ENCODE results near the gene PRXL2A.
"Not testable (repeated sequence)": the region's sequence is repeated elsewhere in the genome, so short reads cannot be mapped to it uniquely, and the experiment has no call there.

PRXL2A gene

GRCh38 chr10:80468806-80469421, 60.6 kb downstream of the PRXL2A start:
- Histone ChIP-seq H3K9ac (ENCODE audit: low read length) (no peak overlapping the region), H3K36me3 (ENCODE audit: control insufficient read depth, insufficient read depth, low read length) (peaks cover 2% of the 10 kb centered on the region), H3K4me1 (ENCODE audit: control insufficient read depth, insufficient read depth, low read length) (peaks cover 16% of the 10 kb centered on the region), H3K27ac (ENCODE audit: low read depth, low read length) (no peak overlapping the region), H3K4me3 (ENCODE audit: low read length) (no peak overlapping the region), H3K27me3 (ENCODE audit: control insufficient read depth, insufficient read depth, low read length) (no peaks in the 10 kb centered on the region)

DNA sequence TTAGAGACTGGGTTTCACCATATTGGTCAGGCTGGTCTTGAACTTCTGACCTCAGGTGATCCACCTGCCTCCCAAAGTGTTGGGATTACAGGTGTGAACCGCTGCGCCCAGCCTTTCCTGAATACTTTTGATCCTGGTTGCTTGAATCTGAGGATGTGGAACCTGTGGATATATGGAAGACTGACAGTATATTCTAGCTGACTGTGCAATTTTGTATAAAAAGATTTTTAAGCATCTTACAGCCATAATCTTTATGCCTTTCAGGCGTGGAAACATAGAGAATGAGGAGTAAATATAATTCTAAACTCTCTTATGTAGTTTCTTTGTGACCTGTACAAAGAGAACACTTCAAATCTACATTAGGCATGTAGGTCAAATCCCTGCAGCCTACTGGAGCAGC, 61.9 kb downstream of the PRXL2A start:
- Histone ChIP-seq H3K27ac (ENCODE audit: low read depth, low read length) (no peak overlapping the region), H3K9ac (ENCODE audit: low read length) (no peak overlapping the region), H3K4me3 (ENCODE audit: low read length) (no peak overlapping the region), H3K4me1 (ENCODE audit: control insufficient read depth, insufficient read depth, low read length) (peaks cover 3% of the 10 kb centered on the region), H3K36me3 (ENCODE audit: control insufficient read depth, insufficient read depth, low read length) (peaks cover 2% of the 10 kb centered on the region), H3K27me3 (ENCODE audit: control insufficient read depth, insufficient read depth, low read length) (no peaks in the 10 kb centered on the region)

- Histone ChIP-seq H3K9ac (ENCODE audit: low read length) (no peak overlapping the region), H3K27ac (ENCODE audit: low read depth, low read length) (no peak overlapping the region), H3K4me1 (ENCODE audit: control insufficient read depth, insufficient read depth, low read length) (no peaks in the 10 kb centered on the region), H3K4me3 (ENCODE audit: low read length) (no peak overlapping the region), H3K36me3 (ENCODE audit: control insufficient read depth, insufficient read depth, low read length) (peaks cover 2% of the 10 kb centered on the region), H3K27me3 (ENCODE audit: control insufficient read depth, insufficient read depth, low read length) (no peaks in the 10 kb centered on the region)
These were observed 62.6 kb downstream of the PRXL2A start for GRCh38 chr10:80471001-80471400.

DNA sequence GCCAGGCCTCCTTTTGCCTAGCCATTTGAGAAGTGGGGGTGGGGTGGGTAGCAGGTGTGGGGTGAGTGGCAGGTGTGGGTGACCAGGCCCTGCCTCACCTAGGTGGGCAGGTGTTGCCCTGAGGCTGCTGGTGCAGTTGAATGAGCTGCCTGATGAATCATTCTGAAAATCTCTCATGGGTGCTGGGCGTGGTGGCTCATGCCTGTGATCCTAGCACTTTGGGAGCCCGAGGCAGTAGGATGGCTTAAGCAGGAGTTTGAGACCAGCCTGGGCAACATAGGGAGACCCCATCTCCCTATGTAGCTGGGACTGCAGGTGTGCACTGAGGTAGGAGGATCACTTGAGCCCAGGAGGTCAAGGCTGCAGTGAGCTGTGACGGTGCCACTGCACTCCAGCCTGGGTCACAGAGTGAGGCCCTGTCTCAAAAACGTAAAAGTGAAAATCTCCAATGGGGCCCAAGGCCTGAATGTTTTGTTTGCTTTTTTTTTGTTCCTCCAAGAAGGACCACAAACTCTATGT, 63.4 kb downstream of the PRXL2A start:
- Histone ChIP-seq H3K4me3 (ENCODE audit: low read length) (no peak overlapping the region), H3K27me3 (ENCODE audit: control insufficient read depth, insufficient read depth, low read length) (no peaks in the 10 kb centered on the region), H3K36me3 (ENCODE audit: control insufficient read depth, insufficient read depth, low read length) (peaks cover 2% of the 10 kb centered on the region), H3K27ac (ENCODE audit: low read depth, low read length) (no peak overlapping the region), H3K4me1 (ENCODE audit: control insufficient read depth, insufficient read depth, low read length) (no peaks in the 10 kb centered on the region), H3K9ac (ENCODE audit: low read length) (no peak overlapping the region)

- Histone ChIP-seq H3K4me3 (ENCODE audit: low read length) (no peak overlapping the region), H3K27ac (ENCODE audit: low read depth, low read length) (no peak overlapping the region), H3K9ac (ENCODE audit: low read length) (no peak overlapping the region), H3K27me3 (ENCODE audit: control insufficient read depth, insufficient read depth, low read length) (no peaks in the 10 kb centered on the region), H3K36me3 (ENCODE audit: control insufficient read depth, insufficient read depth, low read length) (peaks cover 2% of the 10 kb centered on the region), H3K4me1 (ENCODE audit: control insufficient read depth, insufficient read depth, low read length) (no peaks in the 10 kb centered on the region)
These were observed 64.1 kb downstream of the PRXL2A start for GRCh38 chr10:80472234-80473095.

- Histone ChIP-seq H3K36me3 (ENCODE audit: control insufficient read depth, insufficient read depth, low read length) (peaks cover 5% of the 10 kb centered on the region), H3K4me3 (ENCODE audit: low read length) (no peak overlapping the region), H3K9ac (ENCODE audit: low read length) (no peak overlapping the region), H3K4me1 (ENCODE audit: control insufficient read depth, insufficient read depth, low read length) (no peaks in the 10 kb centered on the region), H3K27me3 (ENCODE audit: control insufficient read depth, insufficient read depth, low read length) (no peaks in the 10 kb centered on the region), H3K27ac (ENCODE audit: low read depth, low read length) (no peak overlapping the region)
These were observed 64.8 kb downstream of the PRXL2A start for GRCh38 chr10:80473096-80473657.

DNA sequence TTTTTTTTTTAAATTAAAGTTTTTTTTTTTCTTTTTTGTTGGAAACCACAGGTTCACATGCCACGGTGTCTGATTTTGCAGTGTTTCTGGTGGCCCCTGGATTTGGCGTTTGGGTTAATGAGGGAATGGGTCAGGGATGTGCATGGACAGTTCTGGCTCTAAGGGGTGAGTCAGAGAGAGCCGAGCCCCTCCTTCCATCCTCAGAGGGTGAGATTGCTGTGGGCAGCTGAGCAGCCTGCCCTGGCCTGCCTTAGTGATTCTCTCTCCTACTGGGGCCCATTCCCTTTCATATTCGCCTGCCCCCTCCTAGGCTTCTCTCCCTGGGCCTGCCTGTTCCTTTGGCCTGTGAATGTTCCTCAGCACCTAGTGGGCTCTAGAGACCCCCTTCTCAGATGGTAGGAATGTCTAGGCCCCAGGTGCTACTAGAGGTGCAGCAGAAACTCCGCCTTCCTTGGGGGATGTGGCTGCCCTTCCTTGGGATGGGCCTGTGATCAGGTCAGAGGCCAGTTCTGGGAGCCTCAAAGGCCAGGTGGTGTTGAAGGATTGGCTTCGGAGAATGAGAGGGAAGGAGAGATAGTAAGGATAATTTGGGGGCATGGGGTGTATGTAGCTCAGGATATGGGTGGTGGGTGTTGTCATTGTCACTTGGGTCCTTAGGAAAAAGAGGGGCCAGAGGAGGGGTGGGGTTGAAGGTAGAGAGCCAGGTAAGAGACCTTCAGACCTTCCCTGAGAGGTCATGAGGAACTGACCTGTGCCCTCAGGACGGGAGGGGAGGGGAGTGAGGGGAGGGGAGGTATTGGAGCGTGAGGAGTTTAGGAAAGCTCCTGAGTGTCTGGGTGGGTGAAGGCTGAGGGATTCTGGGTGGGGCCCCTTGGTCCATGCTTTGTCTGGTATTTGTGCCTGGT, 65.6 kb downstream of the PRXL2A start:
- H3K4me1 ChIP-seq (ENCODE audit: control insufficient read depth, insufficient read depth, low read length): no peaks in the 10 kb centered on the region
- H3K27me3 ChIP-seq (ENCODE audit: control insufficient read depth, insufficient read depth, low read length): no peaks in the 10 kb centered on the region
- no peak overlapping the region for H3K4me3 ChIP-seq (ENCODE audit: low read length)
- no peak overlapping the region for H3K9ac ChIP-seq (ENCODE audit: low read length)
- no peak overlapping the region for H3K27ac ChIP-seq (ENCODE audit: low read depth, low read length)
- peaks cover 5% of the 10 kb centered on the region for H3K36me3 ChIP-seq (ENCODE audit: control insufficient read depth, insufficient read depth, low read length)

GRCh38 chr10:80474597-80474910, 66.2 kb downstream of the PRXL2A start:
- Histone ChIP-seq H3K4me1 (ENCODE audit: control insufficient read depth, insufficient read depth, low read length) (no peaks in the 10 kb centered on the region), H3K36me3 (ENCODE audit: control insufficient read depth, insufficient read depth, low read length) (peaks cover 5% of the 10 kb centered on the region), H3K4me3 (ENCODE audit: low read length) (no peak overlapping the region), H3K27ac (ENCODE audit: low read depth, low read length) (no peak overlapping the region), H3K27me3 (ENCODE audit: control insufficient read depth, insufficient read depth, low read length) (no peaks in the 10 kb centered on the region), H3K9ac (ENCODE audit: low read length) (no peak overlapping the region)

GRCh38 chr10:80474941-80475340, 66.6 kb downstream of the PRXL2A start:
- peaks cover 5% of the 10 kb centered on the region for H3K36me3 ChIP-seq (ENCODE audit: control insufficient read depth, insufficient read depth, low read length)
- no peaks in the 10 kb centered on the region for H3K4me1 ChIP-seq (ENCODE audit: control insufficient read depth, insufficient read depth, low read length)
- no peak overlapping the region for H3K27ac ChIP-seq (ENCODE audit: low read depth, low read length)
- H3K4me3 ChIP-seq (ENCODE audit: low read length): no peak overlapping the region
- no peak overlapping the region for H3K9ac ChIP-seq (ENCODE audit: low read length)
- no peaks in the 10 kb centered on the region for H3K27me3 ChIP-seq (ENCODE audit: control insufficient read depth, insufficient read depth, low read length)

GRCh38 chr10:80475641-80476040, 67.3 kb downstream of the PRXL2A start:
- H3K27ac ChIP-seq (ENCODE audit: low read depth, low read length); H3K4me1 ChIP-seq (ENCODE audit: control insufficient read depth, insufficient read depth, low read length); H3K4me3 ChIP-seq (ENCODE audit: low read length): not testable (repeated sequence)

GRCh38 chr10:80476685-80477084, 68.3 kb downstream of the PRXL2A start:
- Histone ChIP-seq H3K4me1 (ENCODE audit: control insufficient read depth, insufficient read depth, low read length) (no peaks in the 10 kb centered on the region), H3K27ac (ENCODE audit: low read depth, low read length) (no peak overlapping the region), H3K9ac (ENCODE audit: low read length) (no peak overlapping the region)

More at GRCh38 chr10:80475641-80476040, 67.3 kb downstream of the PRXL2A start:
- not testable (repeated sequence) for H3K36me3 ChIP-seq (ENCODE audit: control insufficient read depth, insufficient read depth, low read length); H3K27me3 ChIP-seq (ENCODE audit: control insufficient read depth, insufficient read depth, low read length); H3K9ac ChIP-seq (ENCODE audit: low read length)

DNA sequence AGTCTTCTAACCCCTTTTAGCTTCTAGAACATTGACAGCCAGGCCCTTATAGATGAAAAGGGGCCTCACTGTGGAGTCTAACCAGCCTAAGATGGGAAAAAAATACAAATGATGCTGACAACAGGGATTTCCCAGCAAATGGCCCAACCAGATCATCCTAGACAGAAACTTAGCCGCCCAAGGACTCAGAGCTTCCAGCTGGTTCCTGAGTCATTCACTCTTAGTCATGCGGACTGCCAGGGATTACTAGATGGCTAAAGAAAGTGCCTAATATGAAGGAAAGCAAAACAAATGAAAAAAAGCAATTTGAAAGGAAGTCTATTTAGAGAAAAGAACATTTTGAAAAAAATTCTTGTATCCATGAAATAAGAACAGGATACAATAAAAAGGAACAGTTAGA, 69.5 kb downstream of the PRXL2A start:
- Histone ChIP-seq H3K4me1 (ENCODE audit: control insufficient read depth, insufficient read depth, low read length) (no peaks in the 10 kb centered on the region), H3K36me3 (ENCODE audit: control insufficient read depth, insufficient read depth, low read length) (peaks cover 5% of the 10 kb centered on the region), H3K27ac (ENCODE audit: low read depth, low read length) (no peak overlapping the region), H3K4me3 (ENCODE audit: low read length) (no peak overlapping the region), H3K9ac (ENCODE audit: low read length) (no peak overlapping the region), H3K27me3 (ENCODE audit: control insufficient read depth, insufficient read depth, low read length) (no peaks in the 10 kb centered on the region)

More at GRCh38 chr10:80476685-80477084, 68.3 kb downstream of the PRXL2A start:
- Histone ChIP-seq H3K4me3 (ENCODE audit: low read length) (no peak overlapping the region), H3K27me3 (ENCODE audit: control insufficient read depth, insufficient read depth, low read length) (no peaks in the 10 kb centered on the region), H3K36me3 (ENCODE audit: control insufficient read depth, insufficient read depth, low read length) (peaks cover 5% of the 10 kb centered on the region)
